ENCODE data around the gene ITSN1. TPM values are rescaled to one million over a fixed set of nuclear protein-coding genes. Genes with fewer than 3 reads are reported as not detected.

The ITSN1 gene
- total and polyA plus RNA-seq, 2 donors from 2014 or later: 8.1 to 42.5 TPM

DNA sequence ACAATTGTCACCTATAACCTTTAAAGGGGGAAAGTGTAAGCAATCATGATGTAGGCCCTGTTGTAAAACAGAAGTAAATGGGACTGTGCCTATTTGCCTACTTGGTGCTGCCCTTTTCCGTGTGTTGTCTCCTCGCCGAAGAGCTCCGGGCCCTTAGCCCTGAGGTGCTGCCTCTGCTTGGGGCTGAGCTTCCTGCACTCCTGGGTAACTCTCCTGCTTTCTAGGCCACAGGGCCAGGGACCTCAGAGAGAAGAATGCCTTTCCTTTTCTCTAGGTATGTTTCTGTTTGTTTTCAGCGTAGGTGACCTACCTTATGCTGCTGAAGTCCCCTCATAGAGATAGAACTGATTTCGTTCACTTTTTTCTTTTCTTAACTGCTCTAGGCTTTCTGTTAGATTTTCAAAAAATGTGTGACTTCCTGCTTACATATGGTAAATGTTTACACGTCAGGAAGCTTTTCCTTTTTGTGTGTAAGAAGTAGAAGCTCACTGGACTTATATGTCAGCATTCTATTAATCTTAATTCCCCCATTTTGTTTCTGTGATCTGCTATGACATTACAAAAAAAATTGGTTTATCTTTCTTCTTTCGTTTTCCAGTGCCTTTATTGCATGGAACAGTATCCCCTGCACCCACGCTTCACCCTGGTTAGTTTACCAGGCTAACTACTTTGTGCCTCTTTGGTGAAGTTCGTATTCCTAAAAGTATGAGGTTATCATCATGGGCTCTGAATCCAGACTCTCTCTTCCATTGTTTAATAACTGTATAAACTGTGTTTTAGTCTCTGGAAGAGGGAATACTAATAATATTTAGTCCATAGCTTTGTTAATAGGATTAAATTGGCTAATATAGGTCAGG, 61.7 kb downstream of the ITSN1 start:
- DNase-seq (no peak), FAIRE-seq (no peak)
- peak overlapping the region in 1 of 3 donors; percentile 12 for H3K4me3 ChIP-seq (ENCODE audit: low read length in 3 of 3)
- H3K9me3 ChIP-seq (ENCODE audit: control insufficient read depth in 2 of 3, insufficient read depth in 1 of 3, low read length in 3 of 3): peaks cover 0 to 6% (median 3%) of the 10 kb centered on the region in 3 donors
- TF ChIP-seq, protein P1, sequence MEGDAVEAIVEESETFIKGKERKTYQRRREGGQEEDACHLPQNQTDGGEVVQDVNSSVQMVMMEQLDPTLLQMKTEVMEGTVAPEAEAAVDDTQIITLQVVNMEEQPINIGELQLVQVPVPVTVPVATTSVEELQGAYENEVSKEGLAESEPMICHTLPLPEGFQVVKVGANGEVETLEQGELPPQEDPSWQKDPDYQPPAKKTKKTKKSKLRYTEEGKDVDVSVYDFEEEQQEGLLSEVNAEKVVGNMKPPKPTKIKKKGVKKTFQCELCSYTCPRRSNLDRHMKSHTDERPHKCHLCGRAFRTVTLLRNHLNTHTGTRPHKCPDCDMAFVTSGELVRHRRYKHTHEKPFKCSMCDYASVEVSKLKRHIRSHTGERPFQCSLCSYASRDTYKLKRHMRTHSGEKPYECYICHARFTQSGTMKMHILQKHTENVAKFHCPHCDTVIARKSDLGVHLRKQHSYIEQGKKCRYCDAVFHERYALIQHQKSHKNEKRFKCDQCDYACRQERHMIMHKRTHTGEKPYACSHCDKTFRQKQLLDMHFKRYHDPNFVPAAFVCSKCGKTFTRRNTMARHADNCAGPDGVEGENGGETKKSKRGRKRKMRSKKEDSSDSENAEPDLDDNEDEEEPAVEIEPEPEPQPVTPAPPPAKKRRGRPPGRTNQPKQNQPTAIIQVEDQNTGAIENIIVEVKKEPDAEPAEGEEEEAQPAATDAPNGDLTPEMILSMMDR (IDR thresholded peaks at IDR 0.05; ENCODE audit: borderline replicate concordance, extremely low read depth, insufficient read depth): no peak
- no peaks in the 10 kb centered on the region for H3K27me3 ChIP-seq (ENCODE audit: control insufficient read depth, insufficient read depth, low read length)
- peak overlapping the region in 2 of 3 donors; percentile 14 to 17 for H3K9ac ChIP-seq (ENCODE audit: low read length in 3 of 3)
- peaks cover 0 to 3% (median 0%) of the 10 kb centered on the region in 3 donors for H3K4me1 ChIP-seq (ENCODE audit: control insufficient read depth in 2 of 3, insufficient read depth in 2 of 3, low read depth in 1 of 3, low read length in 3 of 3)
- intact Hi-C loops (cut with DNase I): no loop called here
- peak overlapping the region in 1 of 2 donors; percentile 41 for H3K27ac ChIP-seq (ENCODE audit: low read depth in 2 of 2, low read length in 2 of 2)
- no peaks in the 10 kb centered on the region for H3K36me3 ChIP-seq (ENCODE audit: control insufficient read depth in 2 of 3, insufficient read depth in 3 of 3, low read length in 3 of 3)

DNA sequence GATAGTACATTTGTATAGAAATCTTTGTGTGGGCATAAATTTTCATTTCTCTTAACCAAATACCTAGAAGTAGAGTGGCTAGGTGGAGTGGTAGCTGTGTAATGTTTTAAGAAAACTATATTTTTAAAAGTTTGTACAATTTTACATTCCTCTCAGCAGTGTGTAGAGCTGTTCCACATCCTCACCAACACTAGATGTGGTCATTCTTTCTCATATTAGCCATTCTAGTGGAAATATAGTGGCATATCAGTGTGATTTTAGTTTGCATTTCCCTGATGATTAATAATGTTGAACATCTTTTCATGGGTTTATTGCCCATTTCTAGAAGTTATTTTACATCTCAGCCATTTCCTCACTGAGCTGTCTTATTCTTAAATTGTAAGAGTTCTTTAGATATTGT, 65.5 kb downstream of the ITSN1 start:
- H3K4me3 ChIP-seq (ENCODE audit: low read length in 3 of 3): no peak overlapping the region
- no peak for DNase-seq
- peaks cover 0 to 6% (median 3%) of the 10 kb centered on the region in 3 donors for H3K9me3 ChIP-seq (ENCODE audit: control insufficient read depth in 2 of 3, insufficient read depth in 1 of 3, low read length in 3 of 3)
- H3K9ac ChIP-seq (ENCODE audit: low read length in 3 of 3): no peak overlapping the region
- TF ChIP-seq, protein P1 (IDR thresholded peaks at IDR 0.05; ENCODE audit: borderline replicate concordance, extremely low read depth, insufficient read depth): no peak
- no peaks in the 10 kb centered on the region for H3K27me3 ChIP-seq (ENCODE audit: control insufficient read depth, insufficient read depth, low read length)
- H3K27ac ChIP-seq (ENCODE audit: low read depth in 2 of 2, low read length in 2 of 2): no peak overlapping the region
- no peaks in the 10 kb centered on the region for H3K36me3 ChIP-seq (ENCODE audit: control insufficient read depth in 2 of 3, insufficient read depth in 3 of 3, low read length in 3 of 3)
- intact Hi-C loops (cut with DNase I): no loop called here
- FAIRE-seq: no peak
- peaks cover 0 to 3% (median 0%) of the 10 kb centered on the region in 3 donors for H3K4me1 ChIP-seq (ENCODE audit: control insufficient read depth in 2 of 3, insufficient read depth in 2 of 3, low read depth in 1 of 3, low read length in 3 of 3)

DNA sequence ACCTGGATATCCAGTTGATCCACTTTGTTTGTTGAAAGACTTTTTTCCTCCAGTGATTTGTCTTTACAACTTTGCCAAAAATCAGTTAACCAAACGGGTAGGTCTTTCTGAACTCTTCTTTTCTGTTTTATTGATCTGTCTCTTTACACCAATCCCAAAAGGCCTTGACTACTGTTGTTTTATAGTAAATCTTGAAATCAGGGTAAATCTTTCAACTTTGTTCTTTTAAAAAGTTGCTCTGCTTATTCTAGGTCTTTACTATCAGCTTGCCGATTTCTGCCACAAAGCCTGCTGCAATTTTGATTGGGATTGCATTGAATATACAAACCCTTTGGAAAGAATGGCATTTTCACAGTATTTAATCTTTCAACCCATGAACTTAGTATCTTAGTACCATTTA, 66.6 kb downstream of the ITSN1 start:
- no peaks in the 10 kb centered on the region for H3K36me3 ChIP-seq (ENCODE audit: control insufficient read depth in 2 of 3, insufficient read depth in 3 of 3, low read length in 3 of 3)
- no peak overlapping the region for H3K9ac ChIP-seq (ENCODE audit: low read length in 3 of 3)
- DNase-seq (no peak), FAIRE-seq (no peak)
- no peak overlapping the region for H3K4me3 ChIP-seq (ENCODE audit: low read length in 3 of 3)
- intact Hi-C loops (cut with DNase I): no loop called here
- H3K27ac ChIP-seq (ENCODE audit: low read depth in 2 of 2, low read length in 2 of 2): no peak overlapping the region
- peaks cover 0 to under 1% (median 0%) of the 10 kb centered on the region in 3 donors for H3K4me1 ChIP-seq (ENCODE audit: control insufficient read depth in 2 of 3, insufficient read depth in 2 of 3, low read depth in 1 of 3, low read length in 3 of 3)
- H3K9me3 ChIP-seq (ENCODE audit: control insufficient read depth in 2 of 3, insufficient read depth in 1 of 3, low read length in 3 of 3): peaks cover 0 to 6% (median 3%) of the 10 kb centered on the region in 3 donors
- no peaks in the 10 kb centered on the region for H3K27me3 ChIP-seq (ENCODE audit: control insufficient read depth, insufficient read depth, low read length)
- TF ChIP-seq, protein P1 (IDR thresholded peaks at IDR 0.05; ENCODE audit: borderline replicate concordance, extremely low read depth, insufficient read depth): no peak
